GM19467 (cell line): ENCODE measurements around the gene GSDME.

Experiments used
- ATAC-seq: cut with Tn5 transposase; IDR thresholded peaks from one replicate; pipeline ENCODE4 v1.9.1; 2021; ENCODE audit warnings: mild to moderate bottlenecking, moderate library complexity; ENCODE audit not compliant: unreplicated experiment

Gene GSDME

GRCh38 chr7:24723178-24723530, 34.1 kb downstream of the GSDME start:
- ATAC-seq = no peak

GRCh38 chr7:24722386-24723177, 34.7 kb downstream of the GSDME start:
- no peak for ATAC-seq

- no peak for ATAC-seq
Observed at GRCh38 chr7:24721481-24722001, 35.7 kb downstream of the GSDME start.

DNA sequence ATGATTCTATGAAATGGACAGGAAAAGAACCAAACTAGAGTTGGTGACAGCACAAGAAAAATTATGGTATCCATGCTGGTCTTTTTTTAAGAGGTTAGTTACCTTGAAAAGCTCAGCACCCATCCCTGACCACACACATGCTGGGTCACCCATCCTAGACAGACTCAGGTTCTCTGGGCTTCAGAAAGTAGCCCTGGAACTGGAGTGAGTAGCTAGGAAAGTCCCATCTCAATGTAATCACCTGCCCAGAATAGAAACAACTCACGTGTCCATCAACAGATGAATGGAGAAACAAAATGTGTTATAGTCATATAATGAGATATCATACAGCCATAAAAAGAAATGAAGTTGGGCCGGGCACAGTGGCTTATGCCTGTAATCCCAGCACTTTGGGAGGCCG, 37.0 kb downstream of the GSDME start:
- no peak for ATAC-seq

DNA sequence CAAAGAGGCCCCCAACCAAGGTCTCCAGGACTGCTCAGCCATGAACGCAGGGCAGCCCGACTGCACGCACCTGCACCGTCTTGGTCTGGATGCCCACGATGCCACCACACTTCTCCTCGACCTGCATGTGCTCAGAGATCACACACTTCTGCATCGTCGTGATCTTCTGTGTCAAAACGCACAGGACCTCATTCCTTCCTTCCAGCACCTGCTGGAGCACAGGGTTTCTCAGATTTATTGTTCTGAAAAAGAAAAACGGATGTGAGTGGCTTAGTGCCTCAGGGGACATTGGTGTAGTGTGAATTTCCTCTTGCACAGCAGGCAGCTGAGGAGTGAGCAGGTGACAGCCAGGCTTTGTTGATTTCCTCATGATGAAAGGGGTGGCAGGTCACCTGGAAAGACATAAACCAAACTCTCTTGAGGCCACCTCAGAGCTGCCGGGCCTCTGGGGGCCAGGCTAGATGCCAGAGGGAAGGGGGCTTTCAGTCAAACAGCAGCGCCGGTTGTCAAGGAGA, 38.2 kb downstream of the GSDME start:
- peak; percentile 60 for ATAC-seq

DNA sequence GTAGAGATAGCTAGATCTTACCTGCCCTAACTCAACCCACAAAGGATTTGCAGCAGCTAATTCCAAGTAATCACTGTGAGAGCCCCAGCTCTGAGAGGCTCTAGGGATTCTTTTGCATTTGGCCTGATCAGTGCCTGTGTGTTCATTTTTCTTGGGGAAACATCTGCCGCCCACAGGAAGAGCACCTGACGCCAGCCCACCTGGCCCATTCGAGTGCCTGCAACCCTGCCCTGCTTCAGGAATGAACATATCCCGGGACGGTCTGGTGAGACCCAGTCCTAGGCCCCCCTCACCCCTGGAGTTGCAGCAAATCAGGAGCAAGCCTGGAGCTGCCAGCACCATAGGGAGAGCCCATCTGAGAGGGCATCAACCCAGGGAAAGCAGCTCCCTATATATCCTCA, 38.8 kb downstream of the GSDME start:
- ATAC-seq = no peak

- ATAC-seq = no peak
Observed at GRCh38 chr7:24717694-24718320, 39.5 kb downstream of the GSDME start.

DNA sequence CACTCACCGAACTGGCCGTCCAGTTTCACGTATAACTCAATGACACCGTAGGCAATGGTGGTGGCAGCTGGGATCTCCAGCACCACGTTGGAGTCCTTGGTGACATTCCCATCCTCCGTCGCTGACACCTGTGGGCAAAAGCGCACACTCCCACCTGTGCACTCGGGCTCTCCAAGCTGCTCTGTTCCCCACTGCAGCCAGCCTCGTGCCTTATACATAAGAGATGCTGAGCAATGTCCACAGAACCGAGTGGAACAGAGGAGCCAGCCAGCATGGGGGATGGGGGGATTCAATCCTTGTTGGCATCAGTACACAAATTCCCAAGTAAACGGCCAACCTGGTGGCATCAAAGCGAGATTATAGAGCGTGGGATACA, 40.0 kb downstream of the GSDME start:
- ATAC-seq = no peak

GRCh38 chr7:24716480-24717246, 40.6 kb downstream of the GSDME start:
- no peak for ATAC-seq

DNA sequence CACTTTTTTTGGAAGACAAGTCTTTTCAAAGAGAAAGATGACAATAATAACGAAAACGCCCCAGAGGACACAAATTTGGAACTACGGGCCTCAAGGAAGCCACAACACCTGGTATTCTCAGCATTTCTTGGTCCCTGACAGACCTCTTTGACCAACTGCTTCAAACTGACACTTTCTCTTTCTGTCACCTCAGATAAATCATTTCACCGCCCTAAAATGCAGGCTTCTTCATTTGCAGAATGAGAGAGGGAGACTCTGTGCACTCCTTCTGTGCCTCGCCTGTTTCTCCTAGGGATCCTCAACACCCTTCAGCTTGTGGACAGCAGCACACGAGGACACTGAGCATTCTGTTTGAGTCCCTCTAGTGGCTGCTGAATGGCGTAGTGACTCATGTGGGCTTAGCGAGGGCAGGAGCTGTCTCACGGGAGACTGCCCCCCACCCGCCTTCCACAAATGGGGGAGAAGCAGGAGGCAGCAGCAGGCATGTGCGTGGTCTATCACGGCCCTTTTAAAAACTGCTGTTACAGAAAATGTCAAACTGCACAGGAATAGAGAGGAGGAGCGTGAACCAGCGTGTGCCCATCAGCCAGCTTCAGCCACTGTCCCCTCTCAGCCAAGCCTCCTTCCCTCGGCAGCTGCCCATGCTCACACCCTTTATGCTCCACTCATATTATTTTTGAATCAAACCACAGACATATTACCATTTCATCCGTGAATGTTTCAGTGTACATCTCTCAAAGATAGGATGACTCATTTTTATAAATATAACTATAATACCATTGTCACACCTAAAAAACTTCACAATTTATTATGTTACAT, 41.4 kb downstream of the GSDME start:
- peak; percentile 40 for ATAC-seq

DNA sequence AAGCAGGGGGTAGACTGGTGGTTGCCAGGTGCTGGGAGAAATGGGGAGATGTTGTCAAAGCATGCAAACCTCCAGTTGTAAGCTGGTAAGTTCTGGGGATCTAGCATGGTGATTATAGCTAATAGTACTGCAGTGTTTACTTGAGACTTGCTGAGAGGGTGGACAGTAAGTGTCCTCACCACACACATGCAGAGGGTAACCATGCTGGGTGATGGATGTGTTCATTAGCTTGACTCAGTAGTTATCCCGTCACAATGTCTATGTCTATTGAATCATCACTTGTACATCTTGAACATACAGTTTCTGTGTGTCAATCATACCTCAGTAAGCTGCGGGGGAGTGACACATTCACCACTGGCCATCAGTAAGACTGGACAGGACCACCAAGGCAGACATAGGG, 42.1 kb downstream of the GSDME start:
- ATAC-seq = no peak

DNA sequence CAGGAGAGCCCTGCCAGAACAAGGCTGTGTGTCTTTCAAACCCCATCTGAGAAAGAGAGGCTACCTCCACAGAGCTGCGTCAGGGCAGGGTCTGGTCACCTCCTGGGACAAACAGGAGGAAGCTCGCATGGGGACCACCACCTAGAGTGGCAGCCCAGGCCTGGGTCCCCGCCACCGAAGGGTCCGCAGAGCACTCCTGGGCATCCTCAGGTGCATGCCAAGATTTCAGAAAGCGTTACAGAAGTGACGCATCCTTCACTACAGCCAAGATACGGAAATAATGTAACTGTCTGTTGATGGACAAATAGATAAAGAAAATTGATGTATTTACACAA, 42.6 kb downstream of the GSDME start:
- no peak for ATAC-seq

DNA sequence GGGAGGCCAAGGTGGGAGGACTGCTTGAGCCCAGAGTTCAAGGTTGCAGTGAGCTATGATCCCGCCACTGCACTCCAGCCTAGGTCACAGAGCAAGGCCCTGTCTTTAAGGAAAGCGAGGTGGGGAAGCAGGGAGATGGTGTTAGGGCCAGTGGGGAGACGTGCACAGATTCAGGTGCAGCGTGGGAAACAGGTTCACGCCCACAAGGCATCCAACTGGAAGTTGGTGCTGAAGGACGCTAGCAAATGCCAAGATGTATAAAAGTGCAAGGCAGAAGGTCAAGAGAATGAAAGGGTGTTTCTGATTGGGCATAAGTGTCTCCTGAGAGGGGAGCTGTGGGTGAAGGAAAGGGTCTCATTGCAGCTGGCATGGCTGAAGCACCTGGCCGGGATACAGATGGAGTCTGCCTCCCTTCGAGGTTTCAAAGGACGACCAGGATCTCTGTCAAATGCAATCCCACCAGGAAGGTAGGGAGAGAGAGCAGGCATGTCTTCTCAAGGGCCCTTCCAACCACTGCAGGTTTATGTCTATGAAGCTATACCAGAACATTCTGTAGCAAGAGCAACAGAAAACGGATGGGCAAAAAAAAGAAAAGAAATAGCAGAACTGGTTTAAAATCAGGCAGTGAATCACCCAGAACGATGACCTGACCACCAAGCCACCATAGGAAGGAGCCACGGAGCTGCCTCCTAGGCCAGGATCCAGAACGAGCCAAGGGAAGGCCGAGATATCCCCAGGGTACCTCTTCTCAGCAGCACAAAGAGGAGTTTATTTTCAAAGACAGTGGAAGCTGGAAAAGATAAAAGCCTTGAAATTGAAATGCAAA, 43.2 kb downstream of the GSDME start:
- no peak for ATAC-seq

GRCh38 chr7:24713039-24713793, 44.0 kb downstream of the GSDME start:
- ATAC-seq = no peak

DNA sequence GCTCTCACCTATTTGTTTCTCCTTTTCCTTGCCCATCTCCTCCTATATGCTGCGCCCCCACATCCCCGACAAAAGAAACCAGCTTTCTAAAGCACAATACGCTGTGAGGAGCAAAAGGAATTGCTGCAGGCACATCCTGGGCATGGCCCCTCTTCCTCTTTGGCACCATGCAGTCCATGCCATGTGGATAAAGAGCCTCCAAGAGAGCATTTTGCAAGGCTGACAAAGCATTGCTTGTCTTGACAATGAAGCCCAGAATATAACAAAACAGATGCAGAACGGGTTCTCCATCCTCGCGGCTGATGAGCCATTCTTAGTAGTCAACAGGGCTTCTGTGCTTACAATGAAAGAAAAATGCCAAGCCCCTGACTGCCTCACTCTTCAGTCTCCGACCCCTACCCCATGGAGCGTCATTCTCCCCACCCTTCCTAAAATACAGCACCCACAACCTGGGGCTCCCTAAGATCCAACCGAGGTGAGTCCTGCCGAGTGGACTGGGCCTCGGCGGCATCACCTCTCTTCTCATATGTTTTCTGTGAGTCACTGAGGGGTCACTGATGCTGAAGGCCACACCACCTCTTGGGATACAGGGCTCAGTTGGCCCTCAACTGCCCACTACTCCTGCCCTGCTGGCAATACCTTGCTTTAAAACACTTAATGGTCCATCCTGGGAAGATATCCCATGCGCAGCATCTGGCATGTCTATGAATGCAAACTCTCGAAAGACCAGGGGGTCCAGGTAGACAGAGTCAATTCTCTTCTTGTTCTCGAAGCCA, 47.5 kb downstream of the GSDME start:
- ATAC-seq = no peak

DNA sequence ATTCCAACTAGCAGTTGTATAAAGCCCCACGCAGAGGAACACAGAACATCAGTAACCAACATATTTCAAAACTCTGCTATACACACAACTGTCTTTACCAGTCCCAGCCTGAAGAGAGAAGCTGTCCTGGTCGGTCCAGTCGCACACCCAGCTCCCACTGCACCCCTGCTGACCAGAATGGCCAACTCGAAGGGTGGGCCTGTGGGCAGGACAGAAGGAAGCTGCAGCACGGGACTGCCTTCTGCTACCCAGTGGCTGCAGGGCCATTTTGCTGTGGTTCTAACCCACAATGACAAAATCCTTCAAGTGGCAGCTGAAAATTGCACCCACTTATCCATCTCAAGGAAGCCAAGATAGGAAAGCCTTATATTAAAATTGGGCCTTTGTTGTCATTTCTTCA, 48.2 kb downstream of the GSDME start:
- ATAC-seq = no peak

- ATAC-seq = no peak
Observed at GRCh38 chr7:24707988-24708615, 49.2 kb downstream of the GSDME start.
